ENCODE results near the gene ADD3. TPM values are rescaled to one million over a fixed set of nuclear protein-coding genes. Genes with fewer than 3 reads are reported as not detected.

The ADD3 gene
- polyA plus RNA-seq, 3 donors, result 94.8 to 126 (median 111) TPM

GRCh38 chr10:110172155-110172554, 164.4 kb downstream of the ADD3 start:
- no peak for DNase-seq
- peaks cover 0 to 6% (median 0%) of the 10 kb centered on the region in 7 donors for H3K9me3 Mint-ChIP-seq
- no peak overlapping the region for H2AFZ ChIP-seq (ENCODE audit: insufficient read depth, low read depth, low read length, poor library complexity, severe bottlenecking)
- no peak overlapping the region for H3K9ac ChIP-seq (ENCODE audit: insufficient read depth, low read length, poor library complexity, severe bottlenecking)
- H3K4me3 Mint-ChIP-seq, result no peak overlapping the region
- no peak overlapping the region for H3K4me3 ChIP-seq (replicated peaks in 1 of 3; ENCODE audit: low read depth in 2 of 3, low read length in 3 of 3)
- intact Hi-C loops (cut with micrococcal nuclease), result no loop called here
- H3K27ac Mint-ChIP-seq, result no peak overlapping the region
- no peaks in the 10 kb centered on the region for H3K9me3 ChIP-seq (replicated peaks in 1 of 2; ENCODE audit: control insufficient read depth in 1 of 2, insufficient read depth in 1 of 2, low read length in 2 of 2)
- no peaks in the 10 kb centered on the region for H3K79me2 ChIP-seq (ENCODE audit: insufficient read depth, low read length)
- TF ChIP-seq CTCF (IDR thresholded peaks at IDR 0.05), result no peak
- 100% methylated on average over 1 of the region's 5 CpGs for WGBS (ENCODE audit: insufficient coverage)
- peaks cover 46% of the 10 kb centered on the region for H3K4me1 Mint-ChIP-seq
- peaks cover 39 to 40% of the 10 kb centered on the region in 2 donors for H3K4me1 ChIP-seq (ENCODE audit: control insufficient read depth in 1 of 2, insufficient read depth in 2 of 2, low read length in 2 of 2)
- H3K4me2 ChIP-seq (replicated peaks; ENCODE audit: extremely low read depth, low read length, poor library complexity, severe bottlenecking), result no peak overlapping the region
- H3K27ac ChIP-seq (ENCODE audit: low read depth in 1 of 2, low read length in 2 of 2), result no peak overlapping the region
- no peaks in the 10 kb centered on the region for H4K20me1 ChIP-seq (ENCODE audit: insufficient read depth, low read length)
- H3K36me3 Mint-ChIP-seq, result peaks cover 4 to 7% of the 10 kb centered on the region in 2 donors
- no peaks in the 10 kb centered on the region for H3K36me3 ChIP-seq (replicated peaks in 1 of 2; ENCODE audit: control insufficient read depth in 1 of 2, insufficient read depth in 2 of 2, low read length in 2 of 2)
- H3K27me3 ChIP-seq (ENCODE audit: control insufficient read depth in 2 of 2, insufficient read depth in 2 of 2, low read length in 2 of 2), result peaks cover 25 to 30% of the 10 kb centered on the region in 2 donors
- H3K27me3 Mint-ChIP-seq (ENCODE audit: low read depth in 3 of 3), result peaks cover 28 to 35% (median 35%) of the 10 kb centered on the region in 3 donors

- Mint-ChIP-seq H3K36me3 (peaks cover 6 to 7% of the 10 kb centered on the region in 2 donors), H3K4me3 (no peak overlapping the region), H3K4me1 (peaks cover 31% of the 10 kb centered on the region), H3K27me3 (ENCODE audit: low read depth in 3 of 3) (peaks cover 12 to 22% (median 18%) of the 10 kb centered on the region in 3 donors), H3K9me3 (peaks cover 0 to 8% (median 0%) of the 10 kb centered on the region in 7 donors), H3K27ac (no peak overlapping the region)
- no peak for DNase-seq
- Histone ChIP-seq H3K9ac (ENCODE audit: insufficient read depth, low read length, poor library complexity, severe bottlenecking) (no peak overlapping the region), H3K4me2 (replicated peaks; ENCODE audit: extremely low read depth, low read length, poor library complexity, severe bottlenecking) (no peak overlapping the region), H3K9me3 (replicated peaks in 1 of 2; ENCODE audit: control insufficient read depth in 1 of 2, insufficient read depth in 1 of 2, low read length in 2 of 2) (no peaks in the 10 kb centered on the region), H3K4me1 (ENCODE audit: control insufficient read depth in 1 of 2, insufficient read depth in 2 of 2, low read length in 2 of 2) (peaks cover 29 to 30% of the 10 kb centered on the region in 2 donors), H3K4me3 (replicated peaks in 1 of 3; ENCODE audit: low read depth in 2 of 3, low read length in 3 of 3) (no peak overlapping the region), H3K36me3 (replicated peaks in 1 of 2; ENCODE audit: control insufficient read depth in 1 of 2, insufficient read depth in 2 of 2, low read length in 2 of 2) (no peaks in the 10 kb centered on the region), H3K79me2 (ENCODE audit: insufficient read depth, low read length) (no peaks in the 10 kb centered on the region), H3K27me3 (ENCODE audit: control insufficient read depth in 2 of 2, insufficient read depth in 2 of 2, low read length in 2 of 2) (peaks cover 7 to 11% of the 10 kb centered on the region in 2 donors), H3K27ac (ENCODE audit: low read depth in 1 of 2, low read length in 2 of 2) (no peak overlapping the region), H4K20me1 (ENCODE audit: insufficient read depth, low read length) (no peaks in the 10 kb centered on the region), H2AFZ (ENCODE audit: insufficient read depth, low read depth, low read length, poor library complexity, severe bottlenecking) (no peak overlapping the region)
- no peak for TF ChIP-seq CTCF (IDR thresholded peaks at IDR 0.05)
- intact Hi-C loops (cut with micrococcal nuclease), result no loop called here
These were observed 166.4 kb downstream of the ADD3 start for GRCh38 chr10:110174201-110174600.

Data from CD14-positive monocyte (primary cell).